Activated CD4-positive, alpha-beta T cell treated with anti-CD3 and anti-CD28 coated beads, Interleukin-2, amount 50 U/mL, for 48 hours (primary cell): ENCODE measurements around the gene FSHR.

Experiments
- DNase-seq, 2 experiments: peaks; one replicate each; pipeline ENCODE4 v3.0.0-alpha.2; 2020

Gene FSHR

DNA sequence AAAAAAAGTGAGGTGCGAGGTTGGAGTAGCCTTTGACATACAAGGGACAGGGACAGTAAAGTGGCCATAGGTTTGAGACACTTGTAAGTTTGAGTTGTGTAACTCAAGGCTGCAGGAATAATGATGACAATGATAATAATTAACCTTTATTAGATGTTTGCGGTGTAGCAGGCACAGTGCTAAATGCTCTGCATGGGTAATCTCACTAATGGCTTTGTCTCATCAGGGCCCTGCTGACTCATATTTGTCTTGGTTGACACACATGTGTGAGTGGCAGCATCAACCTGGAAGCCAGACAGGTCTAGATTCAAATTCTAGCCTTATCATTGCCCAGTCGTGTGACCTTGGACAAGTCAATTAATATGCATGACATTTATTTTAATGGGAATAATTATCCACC is 126.2 kb downstream of the FSHR start:
- DNase-seq: no peak

DNA sequence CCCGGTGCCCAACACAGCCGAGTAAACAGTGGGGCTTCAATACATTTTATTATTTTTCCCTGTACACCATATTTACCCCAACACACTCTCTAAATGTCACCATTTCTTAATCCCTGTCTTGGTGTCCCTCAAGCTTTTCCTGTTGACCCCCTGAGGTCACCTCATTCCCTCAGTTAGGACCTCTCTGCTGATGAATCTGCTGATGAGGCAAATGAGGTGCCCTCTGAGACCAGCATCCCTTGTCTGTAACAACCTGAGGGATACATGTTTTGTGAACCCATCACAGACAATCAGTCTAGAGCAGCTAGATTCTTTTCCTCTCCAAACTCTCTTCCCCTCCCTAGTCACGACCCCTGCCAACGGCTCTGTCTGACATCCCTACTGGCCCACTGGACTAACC is 127.6 kb downstream of the FSHR start:
- no peak for DNase-seq

DNA sequence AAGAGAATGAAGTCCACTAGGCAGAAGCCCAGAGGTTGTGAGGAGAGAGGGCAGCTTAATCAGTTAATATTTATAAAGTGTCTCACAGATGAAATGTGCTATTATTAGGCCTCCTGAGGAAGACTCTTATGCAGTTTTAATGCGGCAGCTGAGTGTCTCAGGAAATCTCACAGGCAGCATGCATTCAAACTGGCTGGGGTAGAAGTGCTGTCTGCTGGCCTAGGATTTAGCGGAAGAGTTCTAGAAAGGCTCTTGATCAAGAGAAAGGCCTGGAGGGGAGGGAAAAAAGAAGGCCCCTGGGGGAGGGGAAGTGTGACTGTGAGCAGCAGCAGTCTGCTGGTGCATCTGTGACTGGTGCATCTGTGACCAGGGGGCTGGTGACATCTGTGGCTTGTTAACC is 133.0 kb downstream of the FSHR start:
- DNase-seq: no peak

DNA sequence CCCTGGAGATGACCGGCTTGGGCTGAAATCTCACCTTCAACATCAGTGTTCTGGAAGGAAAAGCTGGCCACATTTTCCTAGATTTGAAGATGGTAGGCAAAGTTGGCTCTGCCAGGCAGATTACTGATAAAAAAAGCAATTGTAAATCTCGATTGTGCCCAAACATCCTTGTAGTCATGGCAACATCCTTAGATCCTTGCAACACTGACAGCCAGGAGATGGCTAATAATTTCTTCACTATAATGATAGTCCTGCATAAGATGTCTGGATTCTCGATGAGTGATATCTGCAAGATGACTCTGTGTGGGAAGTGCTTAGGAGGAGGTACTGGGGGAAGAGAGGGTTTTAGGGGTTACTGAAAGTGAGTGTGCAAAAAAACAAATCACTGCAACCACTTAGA is 149.1 kb downstream of the FSHR start:
- no peak for DNase-seq

DNA sequence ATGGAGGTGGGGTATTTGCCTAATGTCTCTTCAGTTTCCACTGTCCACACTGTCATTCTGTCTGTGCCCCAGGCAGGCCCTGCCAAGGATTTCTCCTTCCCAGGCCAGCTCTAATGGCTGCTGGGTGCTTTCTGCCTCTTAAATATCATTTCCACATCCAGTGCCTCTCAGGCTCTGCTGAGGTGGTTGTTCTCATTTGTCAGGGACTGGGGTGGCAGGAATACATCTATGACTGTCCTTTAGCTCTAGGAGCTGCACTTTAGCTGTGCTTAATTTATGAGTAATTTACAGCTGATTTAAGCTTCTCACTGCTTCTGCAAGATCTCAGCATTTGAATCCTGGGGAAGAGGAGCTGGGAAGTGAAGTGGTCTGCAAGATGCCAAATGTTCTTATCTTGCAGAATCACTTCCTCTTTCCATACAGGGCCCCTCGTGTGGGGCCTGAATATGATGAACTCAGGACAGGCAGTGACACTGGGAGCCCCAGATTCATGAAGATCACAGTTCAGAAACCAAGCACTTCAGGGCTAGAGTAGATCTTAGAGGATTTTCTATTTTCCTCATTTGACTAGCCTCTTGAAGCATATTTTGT is 150.2 kb downstream of the FSHR start:
- no peak for DNase-seq

DNA sequence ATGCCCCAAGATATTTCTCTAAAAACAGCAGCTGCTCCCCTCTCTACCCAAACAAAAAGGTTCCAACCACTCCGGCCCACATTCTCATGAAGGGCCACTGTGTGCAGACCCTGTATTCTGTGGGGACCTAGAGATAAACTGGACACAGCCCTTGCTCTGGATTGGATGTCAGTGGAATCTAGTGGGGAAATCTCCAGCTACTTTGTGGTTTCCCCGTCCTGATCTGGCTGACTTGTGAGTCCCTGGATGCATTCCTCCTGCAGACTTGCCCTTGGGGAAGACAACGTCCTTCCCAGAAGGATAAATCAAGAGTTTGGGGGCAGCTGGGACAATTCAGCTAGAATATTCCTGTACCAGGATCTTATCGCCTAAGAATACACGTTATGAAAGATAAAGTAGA is 151.1 kb downstream of the FSHR start:
- DNase-seq: no peak

DNA sequence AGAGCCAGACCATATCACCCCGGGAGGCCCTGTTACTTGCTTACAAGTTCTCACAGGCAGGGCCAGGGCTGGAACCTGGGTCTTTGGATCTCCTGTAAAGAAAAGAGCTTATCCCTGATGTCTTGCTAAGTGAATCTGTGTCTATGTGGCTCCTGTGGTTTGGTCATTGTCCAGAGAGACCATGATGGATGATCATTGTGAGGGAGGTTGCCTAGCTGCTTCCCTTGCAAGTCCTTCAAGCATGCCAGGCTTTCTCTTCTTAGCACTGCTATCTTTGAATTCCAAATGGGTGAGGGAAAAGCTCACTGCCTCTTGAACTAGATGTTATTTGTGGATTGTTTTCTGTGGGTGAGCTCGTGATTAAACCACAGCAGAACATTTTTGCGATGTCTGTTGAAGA is 151.6 kb downstream of the FSHR start:
- DNase-seq: no peak

DNA sequence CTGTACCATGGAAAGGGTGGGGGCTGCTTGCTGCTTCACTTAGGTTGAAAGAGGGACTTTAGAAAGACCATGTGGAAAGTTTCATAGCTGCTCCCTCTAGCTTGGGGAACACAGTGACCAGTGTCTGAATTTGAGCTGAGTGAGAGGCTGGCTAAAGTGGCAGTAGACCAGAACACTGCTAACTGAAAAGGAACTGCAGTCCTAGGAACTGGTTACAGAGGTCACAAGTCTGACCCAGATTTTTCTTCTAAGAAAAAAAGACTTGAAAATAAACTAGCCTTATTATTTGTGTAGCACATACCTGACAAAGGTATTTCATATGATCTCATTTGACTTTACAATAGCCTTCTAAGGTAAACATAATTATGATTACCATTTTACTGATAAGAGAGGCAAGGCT is 153.6 kb downstream of the FSHR start:
- DNase-seq: no peak

DNA sequence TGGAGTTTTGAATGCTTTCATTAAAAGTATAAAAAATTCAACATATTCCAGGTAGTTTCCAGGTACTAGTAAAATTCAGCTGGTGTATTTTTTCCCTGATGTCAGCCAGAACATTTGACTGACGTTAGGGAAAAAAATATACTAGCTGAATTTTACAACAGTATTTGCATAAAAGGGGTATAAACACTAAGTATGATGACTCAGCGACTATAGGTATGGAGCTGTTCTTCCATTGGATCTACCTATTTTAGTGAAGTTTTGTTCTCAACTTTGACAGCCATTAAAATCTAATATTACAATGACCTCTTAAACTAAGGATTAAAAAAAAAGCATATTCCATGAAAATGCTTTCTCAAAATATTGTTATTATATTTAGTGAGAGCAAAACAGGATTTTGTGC is 155.9 kb downstream of the FSHR start:
- no peak for DNase-seq

DNA sequence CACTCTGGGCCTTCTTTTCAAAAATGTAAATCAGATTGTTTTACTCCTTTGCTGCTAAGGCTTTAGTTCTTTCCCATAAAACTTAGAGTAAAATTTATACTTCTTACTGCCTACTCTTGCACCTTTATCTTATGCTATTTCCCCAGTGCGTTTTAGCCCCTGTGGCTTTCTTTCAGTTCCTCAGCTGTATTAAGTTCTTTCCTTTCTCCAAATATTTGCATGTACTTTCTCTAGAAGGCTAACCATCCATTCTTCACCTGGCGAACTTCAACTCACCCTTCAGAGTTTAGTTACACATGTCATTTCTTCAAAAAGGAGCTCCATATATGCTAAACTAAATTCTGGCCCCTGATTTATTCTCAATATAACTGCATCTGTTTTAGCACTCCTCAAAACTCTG is 160.7 kb downstream of the FSHR start:
- no peak for DNase-seq

DNA sequence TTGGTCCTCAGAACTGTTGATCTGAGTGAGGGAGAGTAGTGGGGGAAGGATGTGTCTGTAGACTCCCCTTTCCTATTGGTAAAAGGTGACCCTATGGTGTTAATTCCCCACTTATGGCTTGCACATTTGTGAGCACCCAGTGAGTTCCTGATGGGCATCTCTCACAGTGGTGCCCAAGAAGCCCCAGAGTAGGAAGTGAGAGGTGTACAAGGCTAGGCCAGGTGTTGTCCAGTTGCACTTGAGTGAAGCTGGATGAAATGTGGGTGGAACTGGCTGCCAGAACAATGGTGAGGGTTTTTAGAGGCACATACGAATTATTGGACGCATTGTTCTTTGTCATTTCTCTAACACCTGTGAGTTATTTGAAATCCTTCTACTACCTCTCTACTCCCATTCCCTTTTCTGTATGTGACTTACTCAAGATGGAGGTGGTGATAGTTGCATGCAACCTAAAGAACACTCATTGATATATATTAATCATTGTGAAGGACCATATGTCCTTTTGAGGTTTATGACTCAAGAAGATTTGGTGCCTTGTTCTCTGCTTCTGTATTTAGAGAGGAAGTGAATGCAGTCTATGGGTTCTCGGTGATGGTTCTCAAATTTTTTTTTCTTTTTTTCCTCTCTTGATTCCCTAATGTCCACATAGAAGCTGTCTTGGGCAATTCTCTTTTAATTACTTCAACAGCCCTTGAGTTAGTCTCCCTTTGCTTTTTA is 162.7 kb downstream of the FSHR start:
- no peak for DNase-seq

DNA sequence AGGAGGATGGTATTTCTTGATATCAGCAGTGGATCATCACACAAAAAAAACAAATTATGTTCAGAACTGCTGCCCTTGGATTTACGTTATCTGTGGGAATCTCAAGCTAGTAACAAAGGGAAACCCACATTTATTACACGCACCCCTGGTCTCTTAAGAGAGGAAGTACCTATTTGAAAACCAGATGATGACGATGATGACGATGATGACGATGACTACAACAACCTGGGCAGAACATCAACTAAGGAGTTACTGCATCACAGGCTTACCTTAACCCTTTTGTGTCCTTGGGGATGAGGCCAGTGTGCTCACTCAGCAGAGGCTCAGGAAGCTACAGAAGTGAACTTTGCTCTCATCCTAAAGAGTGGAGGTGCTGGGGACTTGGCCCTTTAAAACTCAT is 169.4 kb downstream of the FSHR start:
- no peak for DNase-seq

DNA sequence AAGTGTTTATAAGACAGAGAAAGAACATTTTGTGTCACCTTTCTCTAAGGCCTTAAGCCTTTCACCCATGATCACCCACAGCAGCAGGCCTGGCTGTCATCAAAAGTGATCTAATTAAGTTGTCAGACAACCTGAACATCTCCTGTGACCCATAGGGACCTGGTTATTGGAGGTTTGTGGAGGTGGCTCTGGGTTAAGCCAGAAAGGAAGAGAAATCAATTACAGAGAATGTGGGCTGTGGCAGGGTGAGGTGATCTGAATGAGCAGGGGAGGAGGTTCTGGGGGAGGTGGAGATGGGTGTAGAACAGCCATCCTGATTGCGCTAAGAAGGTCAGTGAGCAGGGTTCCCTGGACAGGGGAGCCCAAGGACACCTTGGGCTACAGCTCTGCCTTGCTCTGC is 170.8 kb downstream of the FSHR start:
- no peak for DNase-seq

DNA sequence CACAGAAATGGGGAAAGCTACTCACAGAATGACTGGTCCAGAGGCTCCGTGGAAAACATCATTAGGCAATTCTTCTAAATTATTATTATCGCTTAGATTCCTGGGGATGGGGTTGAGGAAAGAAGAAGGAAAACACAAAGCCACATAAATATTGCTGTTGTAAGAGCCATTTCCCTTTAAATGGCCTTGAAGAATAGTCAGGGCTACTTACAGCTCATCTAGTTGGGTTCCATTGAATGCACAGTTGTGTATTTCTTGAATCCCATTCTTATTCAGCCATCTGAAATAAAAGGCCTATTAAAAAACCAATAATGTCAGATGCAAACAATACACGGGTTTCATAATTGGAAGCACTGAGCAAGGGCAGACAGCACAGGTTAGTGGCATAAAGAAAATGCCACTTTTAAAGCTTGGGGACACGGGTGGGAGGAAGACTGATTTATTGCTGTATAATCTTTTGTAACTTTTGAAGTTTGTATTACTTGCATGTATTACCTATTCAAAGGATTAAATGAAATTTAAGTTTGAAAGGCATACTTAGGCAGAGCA is 171.4 kb downstream of the FSHR start:
- DNase-seq: no peak

DNA sequence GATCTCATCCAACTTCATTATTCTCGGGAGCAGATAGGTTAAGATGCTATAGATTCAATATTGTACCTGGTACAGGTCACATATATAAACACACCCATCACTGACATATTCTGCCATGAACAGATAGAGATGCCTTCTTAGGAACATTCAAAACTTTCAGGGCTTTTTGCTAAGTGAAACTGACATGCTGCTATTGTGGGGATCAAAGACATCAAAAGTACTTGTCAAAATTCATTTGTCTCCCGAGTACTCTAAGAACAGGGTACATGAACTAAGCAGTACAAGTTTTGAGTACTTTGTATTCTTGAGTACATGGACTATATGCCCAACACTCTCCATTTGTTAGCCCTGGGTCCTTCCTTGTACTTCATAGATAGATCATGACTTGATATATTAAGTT is 173.5 kb downstream of the FSHR start:
- DNase-seq: no peak

DNA sequence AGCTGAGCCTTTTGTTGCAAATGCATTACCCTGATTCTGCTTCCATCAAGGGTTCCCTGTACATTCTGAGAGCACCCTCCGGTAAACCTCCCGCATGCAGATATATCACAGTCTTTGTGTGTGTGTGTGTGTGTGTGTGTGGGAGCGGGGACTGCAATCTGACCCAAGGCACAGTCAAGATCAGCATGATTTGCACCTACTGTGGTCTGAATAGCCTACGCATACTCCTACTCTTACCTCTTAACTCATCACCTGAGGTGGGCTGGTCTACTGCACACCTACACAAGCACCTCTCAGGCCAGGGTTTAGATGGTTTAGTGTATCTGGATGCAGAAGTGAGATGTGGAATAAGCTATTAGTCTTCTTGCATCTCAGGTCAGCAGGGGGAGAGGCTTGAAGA is 174.6 kb downstream of the FSHR start:
- no peak for DNase-seq

DNA sequence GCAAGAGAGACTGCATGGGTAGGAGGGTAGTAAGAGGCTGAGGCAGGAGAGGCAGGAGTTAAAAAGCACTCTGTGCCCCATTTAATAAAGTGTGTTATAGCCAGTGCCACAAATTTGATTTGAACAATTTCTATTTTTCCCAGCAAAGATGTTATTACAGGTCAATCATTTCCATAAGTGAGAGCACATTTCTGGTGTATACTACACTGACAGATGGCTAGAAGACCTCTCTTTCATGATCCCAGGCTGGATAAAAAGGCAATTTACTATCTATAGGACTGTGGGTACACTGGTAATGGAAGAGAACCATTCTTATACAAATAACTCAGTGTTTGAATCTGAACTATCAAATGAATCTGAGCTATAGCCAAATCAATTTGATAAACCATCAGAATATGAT is 176.2 kb downstream of the FSHR start:
- no peak for DNase-seq

DNA sequence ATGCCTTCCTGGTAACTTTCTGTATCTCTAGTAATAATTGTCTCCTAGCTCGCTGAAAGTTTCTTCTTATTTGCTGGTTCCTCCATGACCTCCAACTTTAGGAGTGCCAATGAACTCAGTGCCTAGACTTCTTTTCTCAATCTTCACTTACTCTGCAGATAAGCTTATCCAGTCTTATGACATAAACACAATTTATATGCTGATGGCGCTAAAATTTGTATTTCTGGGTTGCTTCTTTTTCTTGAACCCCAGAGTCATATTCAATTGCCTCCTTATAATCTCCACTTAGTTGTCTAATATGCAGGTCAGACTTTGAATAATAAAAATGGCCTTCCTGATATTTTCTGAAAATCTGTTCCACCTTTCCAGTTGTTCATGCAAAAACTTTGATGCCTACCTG is 182.5 kb downstream of the FSHR start:
- no peak for DNase-seq

DNA sequence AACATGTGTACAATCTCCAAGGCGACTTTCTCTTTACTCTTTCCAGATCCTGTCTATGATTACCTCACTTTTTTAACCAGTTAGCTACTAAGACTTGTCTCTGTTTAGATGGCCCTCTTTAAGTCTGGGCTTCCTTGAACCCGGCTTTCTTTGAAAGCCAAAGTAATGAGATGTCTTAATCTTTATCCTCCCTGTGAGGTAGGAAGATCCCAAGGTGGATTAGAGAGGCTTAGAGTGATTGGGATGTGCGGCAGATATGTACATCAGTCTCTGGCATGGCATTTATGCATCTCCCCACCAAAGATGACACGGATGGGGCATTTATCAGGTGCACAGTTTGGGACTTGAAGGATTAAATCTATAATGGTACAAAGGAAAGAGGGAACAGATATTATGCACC is 186.3 kb downstream of the FSHR start:
- DNase-seq: no peak

DNA sequence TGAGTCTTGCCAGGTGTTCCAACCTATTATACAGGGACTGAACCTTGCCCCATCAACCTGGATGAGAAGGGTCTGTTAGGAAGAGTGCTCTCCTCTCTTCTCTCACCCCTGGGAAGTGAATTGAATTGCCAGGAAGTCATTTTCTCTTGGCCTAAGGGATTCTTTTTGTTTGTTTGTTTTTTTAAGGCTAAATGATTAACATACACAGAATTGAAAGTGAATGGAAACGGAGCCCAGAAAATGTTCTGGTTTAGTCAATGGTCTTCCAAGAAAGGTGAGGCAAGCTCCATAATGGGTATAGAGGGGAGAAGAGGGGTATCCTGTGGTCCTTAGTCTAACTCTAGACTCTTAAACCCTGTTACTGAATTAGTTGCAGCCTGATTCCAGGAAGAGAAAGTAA is 189.1 kb downstream of the FSHR start:
- no peak for DNase-seq

DNA sequence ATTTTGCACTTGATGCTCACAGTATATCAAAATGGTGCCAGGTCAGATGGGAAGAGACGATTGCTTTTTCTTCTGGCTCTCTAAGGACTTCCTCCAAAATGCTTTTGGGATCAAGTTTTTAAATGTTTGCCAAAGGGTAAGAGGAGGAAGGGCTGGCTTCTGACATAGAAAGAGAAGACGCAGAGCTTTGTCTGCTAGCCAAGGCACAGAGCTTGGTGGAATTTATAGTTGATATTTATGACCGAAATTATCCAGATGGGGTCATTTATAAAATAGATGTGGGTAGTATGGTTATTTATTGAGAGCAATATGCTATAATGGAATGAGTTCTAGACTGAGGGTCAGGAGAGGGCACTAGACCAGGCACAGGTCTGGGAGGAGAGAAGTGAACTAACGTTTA is 193.3 kb downstream of the FSHR start:
- no peak for DNase-seq

DNA sequence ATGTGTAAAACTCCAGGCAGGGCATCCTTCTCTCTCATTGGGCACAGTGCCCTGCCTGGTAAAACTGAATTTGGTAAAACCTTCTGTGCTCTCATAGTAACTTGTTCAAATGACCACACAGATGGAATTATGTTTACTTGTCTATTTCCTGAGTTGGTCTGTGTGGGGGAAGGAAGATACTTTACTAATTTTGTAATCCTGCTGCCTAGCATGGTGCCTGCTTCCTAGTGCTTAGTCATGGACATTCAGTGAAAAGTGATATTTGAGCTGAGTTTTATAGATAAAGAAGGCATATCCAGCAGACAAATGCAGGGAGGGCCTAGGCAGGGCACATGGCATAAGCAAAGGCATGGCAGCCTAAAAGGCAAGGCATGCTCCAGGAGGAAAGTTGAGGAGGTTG is 199.4 kb downstream of the FSHR start:
- DNase-seq: no peak

DNA sequence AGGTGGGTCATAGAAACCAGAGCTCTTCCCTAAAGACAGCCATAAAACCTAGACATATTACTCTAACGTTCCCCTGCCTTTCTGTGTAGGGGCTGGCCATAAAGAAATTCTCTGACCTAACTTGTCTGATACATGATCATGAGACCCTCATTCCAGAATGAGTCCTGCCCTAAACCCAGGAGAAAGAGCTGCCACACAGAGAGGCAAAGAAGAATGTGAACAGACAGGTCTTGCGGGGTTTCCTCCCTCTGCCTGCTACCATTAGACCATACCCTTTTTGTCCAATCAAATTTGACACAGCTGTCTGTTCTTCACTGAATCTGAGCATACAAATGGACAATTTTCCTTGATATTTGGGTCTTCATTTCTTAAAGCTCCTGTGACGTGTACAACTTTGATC is 200.0 kb downstream of the FSHR start:
- DNase-seq: no peak

DNA sequence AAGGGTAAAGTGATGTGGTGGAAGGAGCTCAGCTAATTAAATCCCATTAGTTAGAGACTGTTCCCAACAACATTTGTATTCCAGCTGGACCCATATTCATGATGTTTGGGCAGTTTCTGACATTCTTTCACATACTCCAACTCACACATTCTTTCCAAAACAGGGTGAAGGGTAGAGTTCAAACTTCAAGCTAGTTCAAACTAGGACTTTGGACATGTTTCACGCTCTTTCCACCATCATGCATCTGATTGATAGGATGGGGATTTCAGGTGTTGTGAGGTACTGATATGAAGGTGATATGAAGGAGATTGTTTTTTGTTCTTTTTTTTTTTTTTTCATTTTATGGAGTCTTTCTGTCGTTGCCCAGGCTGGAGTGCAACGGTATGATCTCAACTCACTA is 201.7 kb downstream of the FSHR start:
- no peak for DNase-seq

DNA sequence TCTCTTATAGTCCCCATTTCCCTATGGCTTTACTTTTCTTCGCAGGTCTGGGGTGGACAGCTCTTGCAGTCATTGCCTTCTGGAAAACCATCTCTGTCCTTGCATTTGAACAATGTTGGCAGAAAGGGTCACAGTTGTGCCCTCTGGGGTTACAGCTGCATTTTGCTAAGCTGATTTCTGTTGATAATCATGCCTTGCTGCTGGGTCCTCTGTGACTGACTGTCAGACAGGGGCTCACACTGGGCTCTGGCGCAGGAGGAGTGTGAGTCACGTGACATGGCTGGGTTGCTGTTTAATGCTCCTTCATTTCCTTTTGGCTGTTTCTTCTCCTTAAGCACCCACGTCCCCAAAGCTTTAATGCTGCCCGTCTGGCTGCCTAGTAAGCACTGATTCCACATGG is 202.2 kb downstream of the FSHR start:
- no peak for DNase-seq
